ENCODE results near the gene NELL1. TPM values are rescaled to one million over a fixed set of nuclear protein-coding genes. Genes with fewer than 3 reads are reported as not detected.

Gene NELL1
- total RNA-seq, 1 experiment from 2014 or later, result not detected

GRCh38 chr11:21428796-21429195 lies 759.4 kb downstream of the NELL1 start:
- TF ChIP-seq CTCF (conservative IDR thresholded peaks at IDR 0.05; ENCODE audit: low read depth, low read length), result no peak
- TF ChIP-seq EZH2phosphoT487 (IDR thresholded peaks at IDR 0.05; ENCODE audit: borderline replicate concordance, low read length), result no peak
- TF ChIP-seq EZH2 (IDR thresholded peaks at IDR 0.05; ENCODE audit: low read length, unreplicated experiment), result no peak
- Histone ChIP-seq H3K27me3 (ENCODE audit: low read length) (no peaks in the 10 kb centered on the region), H3K79me2 (ENCODE audit: low read length) (no peaks in the 10 kb centered on the region), H3K4me2 (ENCODE audit: low read length) (no peak overlapping the region), H3K9me3 (ENCODE audit: low read length) (0 out of 2 replicates have a peak, but pooled peaks cover 5% of the 10 kb centered on the region), H3K36me3 (ENCODE audit: low read depth, low read length) (no peaks in the 10 kb centered on the region), H4K20me1 (ENCODE audit: low read length) (no peaks in the 10 kb centered on the region), H3K4me3 (ENCODE audit: low read length) (no peak overlapping the region), H3K27ac (ENCODE audit: low read length) (no peak overlapping the region), H3K9me2 (replicated peaks; ENCODE audit: low read length) (no peaks in the 10 kb centered on the region), H3K4me1 (ENCODE audit: insufficient read depth, low read length) (no peaks in the 10 kb centered on the region), H3K9ac (ENCODE audit: low read length) (no peak overlapping the region), H3F3A (ENCODE audit: low read length, unreplicated experiment) (no peaks in the 10 kb centered on the region), H2AFZ (ENCODE audit: low read length) (no peak overlapping the region)
- intact Hi-C loops (cut with micrococcal nuclease), result no loop called here
- CTCF ChIA-PET, result no interaction called here
- no peak for DNase-seq
- no TSS peak for BruUV-seq (replicated peaks)
- no peak for ATAC-seq
- POLR2A ChIA-PET (ENCODE audit: unreplicated experiment), result no interaction called here

- CTCF ChIA-PET, result no interaction called here
- intact Hi-C loops (cut with micrococcal nuclease), result no loop called here
- POLR2A ChIA-PET (ENCODE audit: unreplicated experiment), result no interaction called here
- H3K9me3 ChIP-seq (ENCODE audit: low read length), result 0 out of 2 replicates have a peak, but pooled peaks cover 5% of the 10 kb centered on the region
- no peak overlapping the region for H3K9ac ChIP-seq (ENCODE audit: low read length)
- H3K9me2 ChIP-seq (replicated peaks; ENCODE audit: low read length), result no peaks in the 10 kb centered on the region
- H3F3A ChIP-seq (ENCODE audit: low read length, unreplicated experiment), result no peaks in the 10 kb centered on the region
- H3K36me3 ChIP-seq (ENCODE audit: low read depth, low read length), result no peaks in the 10 kb centered on the region
- BruUV-seq (replicated peaks), result no TSS peak
- DNase-seq (no peak), ATAC-seq (no peak)
- no peak overlapping the region for H3K27ac ChIP-seq (ENCODE audit: low read length)
- H3K4me1 ChIP-seq (ENCODE audit: insufficient read depth, low read length), result no peaks in the 10 kb centered on the region
- no peak overlapping the region for H3K4me3 ChIP-seq (ENCODE audit: low read length)
- H3K4me2 ChIP-seq (ENCODE audit: low read length), result no peak overlapping the region
- no peaks in the 10 kb centered on the region for H4K20me1 ChIP-seq (ENCODE audit: low read length)
- TF ChIP-seq CTCF (conservative IDR thresholded peaks at IDR 0.05; ENCODE audit: low read depth, low read length) (no peak), EZH2phosphoT487 (IDR thresholded peaks at IDR 0.05; ENCODE audit: borderline replicate concordance, low read length) (no peak), EZH2 (IDR thresholded peaks at IDR 0.05; ENCODE audit: low read length, unreplicated experiment) (no peak)
- H2AFZ ChIP-seq (ENCODE audit: low read length), result no peak overlapping the region
- no peaks in the 10 kb centered on the region for H3K79me2 ChIP-seq (ENCODE audit: low read length)
- no peaks in the 10 kb centered on the region for H3K27me3 ChIP-seq (ENCODE audit: low read length)
These were observed 760.0 kb downstream of the NELL1 start for GRCh38 chr11:21429401-21429800.

- Histone ChIP-seq H2AFZ (ENCODE audit: low read length) (no peak overlapping the region), H3K4me1 (ENCODE audit: insufficient read depth, low read length) (no peaks in the 10 kb centered on the region), H3K4me2 (ENCODE audit: low read length) (no peak overlapping the region), H3K27me3 (ENCODE audit: low read length) (no peaks in the 10 kb centered on the region), H3K4me3 (ENCODE audit: low read length) (no peak overlapping the region), H3K27ac (ENCODE audit: low read length) (no peak overlapping the region), H3K36me3 (ENCODE audit: low read depth, low read length) (no peaks in the 10 kb centered on the region), H3F3A (ENCODE audit: low read length, unreplicated experiment) (no peaks in the 10 kb centered on the region), H3K9me2 (replicated peaks; ENCODE audit: low read length) (no peaks in the 10 kb centered on the region), H3K9me3 (ENCODE audit: low read length) (no peaks in the 10 kb centered on the region), H3K79me2 (ENCODE audit: low read length) (no peaks in the 10 kb centered on the region), H3K9ac (ENCODE audit: low read length) (no peak overlapping the region), H4K20me1 (ENCODE audit: low read length) (no peaks in the 10 kb centered on the region)
- ATAC-seq, result no peak
- BruUV-seq (replicated peaks), result no TSS peak
- POLR2A ChIA-PET (ENCODE audit: unreplicated experiment), result no interaction called here
- no peak for DNase-seq
- intact Hi-C loops (cut with micrococcal nuclease), result no loop called here
- CTCF ChIA-PET, result no interaction called here
- TF ChIP-seq EZH2 (IDR thresholded peaks at IDR 0.05; ENCODE audit: low read length, unreplicated experiment), result no peak
- no peak for TF ChIP-seq CTCF (conservative IDR thresholded peaks at IDR 0.05; ENCODE audit: low read depth, low read length)
- TF ChIP-seq EZH2phosphoT487 (IDR thresholded peaks at IDR 0.05; ENCODE audit: borderline replicate concordance, low read length), result no peak
These were observed 761.2 kb downstream of the NELL1 start for GRCh38 chr11:21430537-21430936.
